Measurements from ENCODE around the gene OXLD1. TPM values are rescaled to one million over a fixed set of nuclear protein-coding genes. Genes with fewer than 3 reads are reported as not detected.

Gene OXLD1
- 12.4 TPM for total RNA-seq
- long read RNA-seq, transcript OXLD1-206 (1 exons, 1,600 nt): major isoform, 22 of 43 reads
- long read RNA-seq, transcript OXLD1-201 (2 exons, 620 nt): minor isoform, 11 of 43 reads
- long read RNA-seq, transcript OXLD1-207 (2 exons, 821 nt): minor isoform, 5 of 43 reads
- long read RNA-seq, partial matches to known transcripts: 0 of 43 reads
- long read RNA-seq, other reads (novel, unspliced or antisense): 1 of 43 reads

DNA sequence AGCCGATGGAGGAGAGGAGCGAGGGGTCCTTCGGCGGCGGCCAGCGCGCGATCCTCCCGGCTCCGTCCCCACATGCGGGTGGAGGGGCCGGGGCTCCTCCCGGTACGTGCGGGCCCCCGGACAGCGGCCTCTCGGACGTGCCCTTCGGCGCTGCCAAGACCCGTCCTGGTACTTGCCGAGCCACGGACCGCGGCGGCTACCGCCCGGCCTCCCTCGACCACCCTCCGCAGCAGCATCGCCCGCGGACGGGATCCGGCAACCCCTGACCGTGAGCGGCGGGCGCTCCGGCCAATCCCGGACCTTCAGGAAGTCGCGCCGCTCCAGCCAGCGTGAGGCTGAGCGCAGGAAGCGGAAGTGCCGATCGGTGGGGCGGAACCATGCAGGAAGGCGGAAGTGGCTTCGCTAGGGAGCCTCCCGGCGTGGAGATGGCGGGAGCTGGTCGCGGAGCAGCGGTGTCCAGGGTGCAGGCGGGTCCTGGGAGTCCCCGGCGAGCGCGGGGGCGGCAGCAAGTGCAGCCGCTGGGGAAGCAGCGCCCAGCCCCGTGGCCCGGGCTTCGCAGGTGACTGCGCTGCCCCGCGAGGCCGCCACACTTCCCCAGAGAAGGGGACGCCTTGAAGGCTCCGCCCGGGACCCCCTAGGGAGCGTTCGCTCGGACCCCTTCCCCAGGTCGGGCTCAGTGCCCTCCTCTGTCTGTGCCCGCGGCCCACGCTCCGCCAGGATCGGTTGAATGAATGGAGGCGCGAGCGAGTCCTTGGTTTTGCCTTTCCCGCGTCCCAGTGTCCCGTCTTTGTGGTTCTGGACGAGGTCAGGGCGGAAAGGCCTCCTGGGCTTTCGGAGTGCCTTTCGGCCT lies at the start of gene OXLD1, which contains the start of gene CCDC137:
OXLD1 (minus strand) TSS at position 264 of the 850 bp plus-strand sequence; CDS start at position 236, 28 bp downstream.
CCDC137 (plus strand) TSS at position 396 of the 850 bp plus-strand sequence; CDS start at position 426, 30 bp downstream.
- intact Hi-C loops (cut with micrococcal nuclease): no loop called here
- DNase-seq (peak; percentile 98), ATAC-seq (peak; percentile 99)

GRCh38 chr17:81715107-81715871 lies 48.9 kb upstream of the OXLD1 start:
- no peak for DNase-seq
- intact Hi-C loops (cut with micrococcal nuclease): no loop called here
- no peak for ATAC-seq

- ATAC-seq (no peak), DNase-seq (no peak)
- intact Hi-C loops (cut with micrococcal nuclease): no loop called here
Measured at GRCh38 chr17:81714412-81715106, 48.2 kb upstream of the OXLD1 start.

DNA sequence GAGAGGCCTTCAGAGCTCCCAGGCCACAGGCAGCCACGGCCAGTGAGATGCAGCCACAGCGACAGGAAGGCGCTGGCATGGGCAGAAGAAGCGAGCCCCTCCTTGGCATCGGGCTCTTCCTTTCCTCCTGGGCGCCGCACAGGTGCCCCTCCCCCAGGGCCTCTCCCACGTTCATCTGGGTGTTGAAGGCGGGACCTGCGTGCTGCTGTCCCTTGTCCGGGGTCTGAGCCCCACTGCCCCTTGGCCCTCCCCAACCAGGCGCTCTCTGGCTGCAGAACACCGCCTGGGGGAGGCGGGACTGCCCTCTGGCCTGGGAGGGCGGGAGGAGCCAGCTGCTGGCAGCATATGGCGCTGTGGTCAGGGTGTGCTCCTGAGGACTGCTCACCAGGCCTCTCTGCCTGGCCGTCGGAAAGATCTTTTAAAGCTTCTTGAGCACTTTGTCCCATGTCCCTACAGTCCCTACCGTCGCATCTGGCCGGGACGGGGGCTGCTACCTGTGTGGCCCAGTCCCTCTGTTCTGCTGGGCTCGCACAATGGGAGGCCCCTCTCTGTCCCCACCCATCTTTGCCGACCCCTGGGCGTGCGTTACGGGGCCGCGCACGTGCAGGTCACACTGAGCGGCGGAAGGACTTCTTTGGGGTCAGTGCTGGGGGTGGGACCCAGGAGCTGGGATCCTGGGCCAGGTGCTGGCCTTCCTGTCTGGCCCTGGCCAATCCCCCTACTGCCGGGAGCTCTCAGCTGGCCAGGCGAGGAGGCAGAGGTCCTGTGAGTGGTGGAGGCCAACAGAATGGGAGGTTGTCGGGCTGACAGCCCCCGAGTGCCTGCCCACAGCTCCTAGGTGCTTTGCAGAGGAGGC lies 47.4 kb upstream of the OXLD1 start:
- DNase-seq: no peak
- ATAC-seq: no peak
- intact Hi-C loops (cut with micrococcal nuclease): no loop called here

GRCh38 chr17:81713004-81713555 lies 46.7 kb upstream of the OXLD1 start:
- ATAC-seq (no peak), DNase-seq (peak; percentile 34)
- intact Hi-C loops (cut with micrococcal nuclease): no loop called here

DNA sequence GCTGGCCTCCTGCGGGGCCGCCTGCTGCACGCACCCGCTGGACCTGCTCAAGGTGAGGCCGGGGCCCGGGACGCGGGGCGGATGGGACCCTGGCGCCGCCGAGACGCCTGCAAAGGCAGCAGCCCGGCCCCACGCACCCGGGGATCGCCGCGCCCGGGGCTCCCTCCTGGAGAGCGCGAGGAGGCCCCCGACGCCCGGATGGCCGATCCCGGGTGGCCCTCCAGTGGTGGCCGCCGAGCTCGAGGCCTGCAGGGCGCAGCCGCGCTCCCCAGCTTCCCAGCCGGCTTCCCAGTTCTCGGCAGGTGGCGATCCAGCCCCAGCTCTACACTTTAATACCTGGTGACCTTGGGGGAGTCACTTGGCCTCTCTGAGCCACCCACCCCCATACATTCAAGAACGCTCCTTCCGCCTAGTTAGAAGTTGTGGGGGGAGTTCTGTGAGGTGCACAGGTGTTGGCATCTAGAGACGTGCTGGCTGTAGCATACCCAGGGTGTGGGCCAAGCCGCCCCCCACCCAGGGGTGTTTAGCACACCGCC lies 46.1 kb upstream of the OXLD1 start:
- ATAC-seq: peak; percentile 7
- intact Hi-C loops (cut with micrococcal nuclease): no loop called here
- DNase-seq: peak; percentile 52

GRCh38 chr17:81711814-81712467 lies 45.5 kb upstream of the OXLD1 start, which contains the start of gene SLC25A10:
TSS of gene SLC25A10 (plus strand) at chr17:81712284. CDS start at chr17:81712427, 143 bp downstream.
- ATAC-seq: peak; percentile 86
- peak; percentile 89 for DNase-seq

GRCh38 chr17:81710514-81711308 lies 44.3 kb upstream of the OXLD1 start:
- DNase-seq (no peak), ATAC-seq (no peak)
- intact Hi-C loops (cut with micrococcal nuclease): no loop called here

More at GRCh38 chr17:81711814-81712467, 45.5 kb upstream of the OXLD1 start, which contains the start of gene SLC25A10:
- intact Hi-C loops (cut with micrococcal nuclease): no loop called here

- intact Hi-C loops (cut with micrococcal nuclease): no loop called here
- ATAC-seq (no peak), DNase-seq (peak; percentile 30)
Measured at GRCh38 chr17:81708739-81709185, 42.4 kb upstream of the OXLD1 start.

GRCh38 chr17:81707725-81708646 lies 41.6 kb upstream of the OXLD1 start:
- ATAC-seq (no peak), DNase-seq (no peak)
- intact Hi-C loops (cut with micrococcal nuclease): no loop called here

DNA sequence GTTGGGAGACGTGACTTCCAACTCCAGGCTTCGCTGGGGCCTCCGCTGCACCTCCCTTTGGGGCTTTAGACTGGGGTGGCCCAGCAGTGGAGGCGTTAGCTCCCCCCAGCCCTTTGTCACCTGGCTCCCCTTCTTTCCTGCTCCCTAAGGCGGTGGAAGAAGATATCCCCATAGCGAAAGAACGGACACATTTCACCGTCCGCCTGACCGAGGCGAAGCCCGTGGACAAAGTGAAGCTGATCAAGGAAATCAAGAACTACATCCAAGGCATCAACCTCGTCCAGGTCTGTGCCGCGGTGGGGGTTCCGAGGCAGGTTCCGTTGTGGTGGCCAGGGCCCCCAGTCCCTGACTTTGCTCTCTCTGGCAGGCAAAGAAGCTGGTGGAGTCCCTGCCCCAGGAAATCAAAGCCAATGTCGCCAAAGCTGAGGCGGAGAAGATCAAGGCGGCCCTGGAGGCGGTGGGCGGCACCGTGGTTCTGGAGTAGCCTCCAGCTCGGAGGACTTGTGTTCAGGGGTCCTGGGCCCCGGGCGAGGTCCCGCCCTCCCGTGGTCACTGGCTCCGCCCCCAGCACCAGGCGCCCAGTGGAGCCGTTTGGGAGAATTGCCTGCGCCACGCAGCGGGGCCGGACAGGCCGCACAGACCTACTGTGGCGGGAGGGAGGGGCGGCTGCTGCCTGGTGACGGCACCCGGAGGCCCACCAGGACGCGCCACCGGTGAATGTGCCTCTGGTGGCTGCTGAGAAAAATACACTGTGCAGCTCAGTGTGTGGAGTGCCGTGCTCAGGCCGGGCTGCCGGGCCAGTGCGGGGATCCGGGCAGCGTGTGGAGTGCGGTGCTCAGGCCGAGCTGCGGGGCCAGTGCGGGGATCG lies 40.6 kb upstream of the OXLD1 start:
- intact Hi-C loops (cut with micrococcal nuclease): no loop called here
- ATAC-seq: no peak
- peak; percentile 30 for DNase-seq

- DNase-seq (no peak), ATAC-seq (no peak)
- intact Hi-C loops (cut with micrococcal nuclease): no loop called here
Measured at GRCh38 chr17:81706232-81706611, 39.8 kb upstream of the OXLD1 start.

DNA sequence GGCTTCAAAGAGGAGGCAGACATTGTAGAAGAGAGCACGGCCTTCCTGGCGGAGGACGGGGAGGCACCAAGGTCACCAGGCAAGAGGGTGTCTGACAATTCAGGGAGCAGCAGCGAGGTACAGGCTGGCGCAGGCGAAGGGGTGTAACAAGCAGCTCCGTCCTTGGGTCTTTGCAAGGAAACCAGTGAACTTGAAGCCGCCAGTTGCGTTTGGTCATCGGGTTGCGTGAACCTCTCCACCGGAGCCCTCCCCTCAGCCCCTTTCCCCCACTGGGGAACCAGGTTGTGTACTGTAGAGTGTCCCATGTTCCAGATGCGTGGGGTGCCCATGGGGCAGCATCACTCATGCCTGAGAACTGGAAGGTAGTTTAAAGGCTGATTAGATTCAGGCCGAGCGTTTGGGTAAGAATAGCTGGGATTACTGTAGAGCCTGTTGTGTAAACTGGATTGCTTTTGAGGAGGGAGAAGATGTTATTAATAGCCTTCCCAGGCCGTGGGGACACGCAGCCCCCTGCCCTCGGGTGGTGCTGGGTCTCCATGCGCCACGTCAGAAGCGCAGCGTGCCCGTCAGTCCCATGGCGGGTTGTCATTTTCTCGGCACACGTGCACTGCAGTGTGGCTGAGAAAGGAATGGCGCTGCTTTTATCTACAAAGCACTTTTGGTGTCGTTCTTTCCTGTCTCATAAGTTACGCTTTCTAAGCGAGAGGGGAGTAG lies 39.3 kb upstream of the OXLD1 start:
- DNase-seq (no peak), ATAC-seq (no peak)
- intact Hi-C loops (cut with micrococcal nuclease): no loop called here
